Measurements from ENCODE around the gene FAM156B.
"Not testable (repeated sequence)": the region's sequence is repeated elsewhere in the genome, so short reads cannot be mapped to it uniquely, and the experiment has no call there.

The FAM156B gene

GRCh38 chrX:52923781-52924241 is 26.7 kb downstream of the FAM156B start:
- peak; percentile 9 for DNase-seq (ENCODE audit: low read depth)

- not testable (repeated sequence) for DNase-seq (ENCODE audit: low read depth)
Observed at GRCh38 chrX:52930214-52930613, 33.1 kb downstream of the FAM156B start.

- DNase-seq (ENCODE audit: low read depth), result no peak
Observed at GRCh38 chrX:52933213-52933612, 36.1 kb downstream of the FAM156B start.

GRCh38 chrX:52933976-52934703 is 37.0 kb downstream of the FAM156B start:
- DNase-seq (ENCODE audit: low read depth), result no peak

- peak; percentile 74 for DNase-seq (ENCODE audit: low read depth)
Observed at GRCh38 chrX:52934704-52935469, 37.8 kb downstream of the FAM156B start.

- not testable (repeated sequence) for DNase-seq (ENCODE audit: low read depth)
Observed at GRCh38 chrX:52935470-52935784, 38.3 kb downstream of the FAM156B start.

GRCh38 chrX:52940704-52941103 is 43.6 kb downstream of the FAM156B start:
- DNase-seq (ENCODE audit: low read depth), result not testable (repeated sequence)

GRCh38 chrX:52941728-52942127 is 44.6 kb downstream of the FAM156B start:
- DNase-seq (ENCODE audit: low read depth), result not testable (repeated sequence)

GRCh38 chrX:52945838-52946494 is 48.8 kb downstream of the FAM156B start:
- DNase-seq (ENCODE audit: low read depth), result not testable (repeated sequence)

- DNase-seq (ENCODE audit: low read depth), result not testable (repeated sequence)
Observed at GRCh38 chrX:52947501-52947900, 50.4 kb downstream of the FAM156B start.

- DNase-seq (ENCODE audit: low read depth), result not testable (repeated sequence)
Observed at GRCh38 chrX:52948265-52948664, 51.1 kb downstream of the FAM156B start.

- not testable (repeated sequence) for DNase-seq (ENCODE audit: low read depth)
Observed at GRCh38 chrX:52949325-52949724, 52.2 kb downstream of the FAM156B start.

- not testable (repeated sequence) for DNase-seq (ENCODE audit: low read depth)
Observed at GRCh38 chrX:52949884-52950283, 52.8 kb downstream of the FAM156B start.

Measured in GM04503 (cell line).